T-helper 9 cell (primary cell): ENCODE data around the gene CD209.
"Not testable (repeated sequence)": the region's sequence is repeated elsewhere in the genome, so short reads cannot be mapped to it uniquely, and the experiment has no call there.

Source experiments
- DNase-seq: peaks from one replicate; pipeline ENCODE4 v3.0.0-alpha.2; 2020
- total RNA-seq, 2 donors: gene quantifications; one replicate each; lab custom pipeline; 2026; lab: John Stamatoyannopoulos, UW

CD209 gene, protein sequence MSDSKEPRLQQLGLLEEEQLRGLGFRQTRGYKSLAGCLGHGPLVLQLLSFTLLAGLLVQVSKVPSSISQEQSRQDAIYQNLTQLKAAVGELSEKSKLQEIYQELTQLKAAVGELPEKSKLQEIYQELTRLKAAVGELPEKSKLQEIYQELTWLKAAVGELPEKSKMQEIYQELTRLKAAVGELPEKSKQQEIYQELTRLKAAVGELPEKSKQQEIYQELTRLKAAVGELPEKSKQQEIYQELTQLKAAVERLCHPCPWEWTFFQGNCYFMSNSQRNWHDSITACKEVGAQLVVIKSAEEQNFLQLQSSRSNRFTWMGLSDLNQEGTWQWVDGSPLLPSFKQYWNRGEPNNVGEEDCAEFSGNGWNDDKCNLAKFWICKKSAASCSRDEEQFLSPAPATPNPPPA
- total RNA-seq = 0 reads per million in 2 donors

- no peak for DNase-seq
These were observed at the start of gene CD209 for GRCh38 chr19:7746903-7747884. Gene CD209, minus strand, starts transcription at chr19:7747534. Its CDS starts 23 bp downstream, at chr19:7747511.

DNA sequence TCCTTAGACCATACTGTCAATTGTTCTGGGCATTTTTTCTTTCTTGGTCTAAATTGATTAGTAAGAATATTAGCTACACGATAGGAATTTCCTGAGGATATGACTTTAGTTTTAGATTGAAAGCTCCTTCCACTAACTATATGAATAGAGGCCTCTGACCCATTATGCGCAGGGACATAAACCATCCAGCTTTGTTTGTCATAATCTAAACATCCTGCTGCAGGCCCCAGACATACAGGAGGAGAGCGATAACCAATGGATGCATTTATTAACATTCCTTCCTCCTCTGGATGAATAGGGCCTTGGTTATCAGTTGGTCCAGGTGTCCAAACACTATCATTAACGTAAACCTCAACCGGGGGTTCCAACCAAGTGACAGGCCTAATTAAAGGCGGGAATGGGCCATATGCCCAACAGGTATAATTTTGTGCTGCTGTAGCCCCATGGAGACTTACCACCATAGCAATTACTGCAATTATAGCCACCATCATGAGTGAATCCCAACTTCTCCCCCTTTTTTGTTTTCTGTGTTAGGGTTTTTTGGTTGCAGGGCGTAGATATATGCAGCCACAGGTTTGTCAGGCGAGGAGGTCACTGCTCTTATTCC is 48.3 kb upstream of the CD209 start:
- DNase-seq = no peak

GRCh38 chr19:7793493-7793892 is 46.2 kb upstream of the CD209 start:
- DNase-seq = no peak

- DNase-seq = not testable (repeated sequence)
These were observed 45.4 kb upstream of the CD209 start for GRCh38 chr19:7792701-7793100.

DNA sequence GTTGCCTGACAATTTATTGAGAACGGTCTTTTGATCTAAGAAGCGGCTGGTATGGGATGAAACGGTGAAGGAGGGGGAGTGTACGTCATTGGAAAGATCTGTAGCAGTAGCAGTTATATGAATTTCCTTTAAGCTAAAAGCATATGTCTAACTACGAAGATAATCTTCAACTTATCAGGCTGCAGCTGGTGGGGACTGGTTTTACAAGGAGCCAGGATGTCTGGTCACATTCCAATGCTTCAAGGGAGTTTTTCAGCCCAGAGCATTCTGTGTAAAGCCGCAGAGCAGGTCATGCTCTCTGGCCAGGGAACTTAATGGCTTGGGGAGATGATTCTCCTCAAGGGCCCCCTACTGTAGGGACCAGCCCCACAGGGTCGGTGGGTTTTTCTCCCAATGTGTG is 44.9 kb upstream of the CD209 start:
- DNase-seq = no peak

- DNase-seq = no peak
These were observed 43.1 kb upstream of the CD209 start for GRCh38 chr19:7790416-7790815.

- DNase-seq = peak; percentile 23
These were observed 42.1 kb upstream of the CD209 start for GRCh38 chr19:7789447-7789846.

DNA sequence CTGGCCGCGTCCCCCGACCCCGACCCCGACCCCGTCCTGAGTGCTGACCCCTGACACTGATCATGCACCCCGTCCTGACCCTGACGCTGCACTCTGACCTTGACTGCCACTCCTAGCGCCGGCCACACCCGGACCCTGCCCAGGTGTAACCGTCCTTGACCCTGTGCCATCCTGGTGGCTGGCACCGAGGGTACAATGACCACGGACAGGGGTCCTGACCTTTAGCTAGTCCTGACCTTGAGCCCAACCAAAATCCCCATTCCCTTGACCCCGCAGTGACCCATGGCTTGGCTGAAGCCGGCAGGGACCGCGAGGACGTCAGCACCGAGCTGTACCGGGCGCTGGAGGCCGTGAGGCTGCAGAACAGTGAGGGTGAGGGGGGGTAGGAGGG is 41.6 kb upstream of the CD209 start:
- DNase-seq = no peak

DNA sequence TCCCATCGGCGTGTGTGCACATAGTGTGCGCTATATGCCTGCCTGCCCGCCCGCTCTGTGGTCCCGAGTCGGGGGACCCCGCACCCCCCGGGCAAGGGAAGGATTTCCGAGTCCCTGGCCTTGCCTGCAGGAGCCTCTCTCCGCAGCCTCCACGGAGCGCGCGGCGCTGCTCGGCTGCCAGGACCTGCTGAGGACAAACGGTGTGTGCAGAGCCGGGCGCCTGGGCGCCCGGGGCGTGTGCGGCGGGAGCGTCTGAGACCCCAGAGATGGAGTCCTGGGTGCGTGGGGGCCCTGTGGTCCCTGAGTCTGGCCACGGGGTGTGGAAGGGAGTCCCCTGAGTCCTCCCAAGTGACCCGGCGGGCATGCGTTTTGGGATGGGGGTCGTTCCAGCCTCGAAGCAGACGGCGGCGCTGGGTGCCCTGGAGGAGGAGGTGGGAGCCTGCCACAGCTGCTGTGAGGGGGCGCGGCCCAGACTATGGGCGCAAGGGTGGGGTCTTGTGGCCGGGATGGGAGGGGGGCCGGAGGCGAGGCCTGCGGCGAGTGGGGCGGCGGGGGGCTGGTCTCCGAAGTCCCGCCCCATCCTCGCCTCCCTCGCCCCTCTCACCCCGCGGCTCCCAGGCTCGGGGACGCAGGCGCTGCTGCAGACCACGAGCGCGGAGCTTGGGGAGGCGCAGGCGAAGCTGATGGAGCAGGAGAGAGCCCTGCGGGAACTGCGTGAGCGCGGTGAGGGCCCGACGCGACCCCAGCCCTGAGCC is 41.0 kb upstream of the CD209 start:
- no peak for DNase-seq

GRCh38 chr19:7787602-7788177 is 40.4 kb upstream of the CD209 start:
- DNase-seq = no peak

DNA sequence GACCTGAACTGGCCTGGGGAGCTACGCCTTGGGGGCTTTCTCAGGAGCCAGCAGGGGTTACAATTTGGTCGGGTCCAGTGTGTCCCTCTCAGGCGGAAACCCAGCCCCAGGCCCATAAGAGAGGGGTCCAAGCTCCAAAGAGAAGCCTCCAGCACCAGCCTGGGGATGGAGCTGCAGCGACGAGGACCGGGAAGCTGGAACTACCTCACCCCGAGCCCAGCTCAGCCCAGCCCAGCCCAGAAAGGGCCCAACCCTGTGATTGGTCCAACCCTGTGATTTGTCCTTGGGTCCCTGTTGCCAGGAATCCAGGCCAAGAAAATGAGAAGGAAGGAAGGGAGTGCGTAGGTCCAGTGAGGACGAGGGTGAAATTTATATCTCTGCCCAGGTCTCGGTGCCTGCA is 39.8 kb upstream of the CD209 start:
- no peak for DNase-seq

GRCh38 chr19:7784856-7785255 is 37.5 kb upstream of the CD209 start:
- DNase-seq = no peak

DNA sequence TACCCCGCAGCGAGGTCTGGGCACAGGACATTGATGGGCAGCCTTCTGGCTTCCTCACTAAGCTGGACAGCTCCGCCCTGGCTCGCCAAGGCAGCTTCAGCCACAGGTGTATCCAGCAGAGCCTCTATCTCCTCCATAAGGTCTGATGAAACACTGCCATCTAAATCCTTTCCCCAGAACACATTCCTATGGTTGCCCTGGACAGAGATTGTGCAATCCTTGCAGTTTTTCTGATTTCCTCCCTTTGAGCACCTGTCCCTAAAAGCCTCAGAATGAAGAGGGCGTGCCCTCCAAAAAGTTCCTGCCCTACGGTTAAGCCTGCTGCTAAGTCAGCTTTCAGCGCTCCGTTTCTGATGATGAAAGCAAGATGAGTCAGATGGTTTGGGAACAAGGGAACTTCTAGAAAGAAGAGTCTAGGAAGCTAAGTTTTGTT is 36.7 kb upstream of the CD209 start:
- no peak for DNase-seq

DNA sequence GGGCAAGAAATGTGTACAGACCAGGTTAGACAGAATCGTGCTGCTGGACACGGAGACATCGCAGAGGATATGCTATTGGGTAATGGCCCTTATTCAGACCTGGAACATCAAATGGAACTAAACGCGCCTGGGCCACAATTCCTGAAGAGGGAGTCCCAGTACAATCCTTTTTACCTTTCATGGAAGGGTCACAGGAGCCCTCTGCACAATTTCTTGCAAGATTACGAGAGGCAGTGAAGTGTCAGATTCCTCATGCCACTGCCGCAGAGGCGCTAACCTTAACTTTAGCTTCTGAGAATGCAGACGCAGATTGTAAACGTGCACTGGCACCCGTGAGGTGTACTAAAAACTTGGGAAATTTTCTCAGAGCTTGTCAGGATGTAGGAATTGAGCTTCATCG is 33.8 kb upstream of the CD209 start:
- DNase-seq = no peak

DNA sequence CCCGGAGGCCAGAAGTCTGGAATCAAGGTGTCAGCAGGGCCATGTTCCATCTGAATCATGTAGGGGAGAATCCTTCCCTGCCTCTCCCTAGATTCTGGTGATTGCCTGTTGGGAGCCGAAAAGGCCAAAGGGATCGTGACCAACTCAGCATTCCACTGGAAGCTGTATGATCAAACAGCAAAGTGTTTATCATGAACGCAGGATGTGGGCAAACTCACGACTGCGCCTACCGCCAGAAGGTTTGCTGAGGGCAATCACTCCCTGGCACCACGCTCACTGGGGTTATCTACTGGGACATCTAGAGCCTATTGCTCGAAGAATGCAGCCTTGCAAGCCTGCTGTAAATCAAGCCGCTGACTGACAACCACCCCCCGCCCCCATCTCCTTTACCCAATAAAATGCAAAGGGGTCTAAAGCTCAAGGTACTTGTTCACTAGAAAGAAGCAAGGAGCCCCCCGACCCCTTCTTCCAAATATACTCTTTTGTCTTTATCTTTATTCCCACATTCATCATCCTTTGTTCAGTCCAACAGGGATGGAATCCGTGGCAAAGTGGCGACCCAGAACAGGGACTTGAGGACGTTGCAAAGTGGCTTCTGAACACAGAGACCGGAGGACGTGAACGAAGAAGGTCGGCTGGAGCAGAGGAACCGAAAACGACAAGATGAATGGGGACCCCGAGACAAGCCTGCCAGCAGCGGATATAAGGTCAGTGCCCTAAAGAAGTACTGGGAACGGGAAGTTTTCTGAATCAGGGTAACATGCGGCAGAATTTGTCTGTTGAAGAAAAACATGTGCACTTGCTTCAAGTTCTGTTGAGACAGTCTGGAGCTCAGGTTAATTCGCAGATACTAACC is 32.5 kb upstream of the CD209 start:
- no peak for DNase-seq

GRCh38 chr19:7778081-7778480 is 30.7 kb upstream of the CD209 start:
- DNase-seq = no peak

DNA sequence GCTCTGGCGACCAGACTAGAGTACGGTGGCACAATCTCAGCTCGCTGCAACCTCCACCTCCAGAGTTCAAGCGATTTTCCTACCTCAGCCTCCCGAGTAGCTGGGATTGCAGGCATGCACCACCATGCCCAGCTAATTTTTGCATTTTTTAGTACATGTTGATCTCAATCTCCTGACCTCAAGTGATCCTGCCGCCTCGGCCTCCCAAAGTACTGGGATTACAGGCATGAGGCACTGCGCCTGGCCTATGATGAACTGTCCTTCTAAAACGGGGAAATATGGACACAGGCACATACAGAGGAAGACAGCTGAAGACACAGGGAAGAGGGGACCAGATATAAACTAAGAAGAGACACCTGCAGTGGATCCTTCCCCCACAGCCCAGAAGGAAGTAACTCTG is 28.4 kb upstream of the CD209 start:
- no peak for DNase-seq

- no peak for DNase-seq
These were observed 26.5 kb upstream of the CD209 start for GRCh38 chr19:7773841-7774240.

DNA sequence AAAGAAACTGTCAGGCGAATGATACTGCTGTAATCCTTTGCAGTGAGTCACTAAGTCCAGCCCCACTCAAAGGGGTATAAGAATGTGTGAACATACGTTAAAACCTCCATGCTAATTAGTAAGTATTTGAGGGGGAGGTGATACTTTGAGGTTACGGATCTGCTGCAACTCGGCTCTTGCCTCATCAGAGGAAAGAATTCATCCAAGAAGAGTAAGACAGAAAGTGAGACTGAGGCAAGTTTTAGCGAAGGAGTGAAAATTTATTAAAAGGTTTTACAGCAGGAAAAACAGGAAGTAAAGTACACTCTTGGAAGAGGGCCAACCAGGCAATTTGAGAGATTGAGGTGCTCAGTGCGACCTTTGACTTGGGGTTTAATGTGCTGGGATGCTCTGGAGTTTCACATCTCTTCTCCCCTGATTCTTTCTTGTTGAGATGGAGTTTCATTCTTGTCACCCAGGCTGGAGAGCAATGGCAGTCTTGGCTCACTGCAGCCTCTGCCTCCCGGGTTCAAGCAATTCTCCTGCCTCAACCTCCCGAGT is 25.5 kb upstream of the CD209 start:
- no peak for DNase-seq

- DNase-seq = no peak
These were observed 23.7 kb upstream of the CD209 start for GRCh38 chr19:7771072-7771471.

DNA sequence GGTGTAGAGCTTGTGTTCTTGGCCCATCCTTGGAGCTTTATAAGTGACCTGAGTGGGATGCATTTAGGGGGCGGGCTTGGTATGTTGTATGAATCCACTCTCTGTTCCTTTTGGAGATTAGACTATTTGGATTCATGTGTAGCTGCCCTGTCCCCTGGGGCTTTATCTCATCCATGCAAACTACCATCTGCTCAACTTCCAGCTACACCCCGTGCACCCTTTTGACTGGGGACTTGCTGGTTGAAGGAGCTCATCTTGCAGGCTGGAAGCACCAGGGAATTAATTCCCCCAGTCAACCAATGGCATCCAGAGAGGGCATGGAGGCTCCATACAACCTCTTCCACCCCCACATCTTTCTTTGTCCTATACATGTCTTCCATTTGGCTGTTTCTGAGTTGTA is 21.8 kb upstream of the CD209 start:
- no peak for DNase-seq
